Measurements from ENCODE around the gene DBF4B. TPM values are rescaled to one million over a fixed set of nuclear protein-coding genes. Genes with fewer than 3 reads are reported as not detected.

The DBF4B gene
- total RNA-seq, 1 experiment from 2014 or later, result 26.1 TPM

- Histone ChIP-seq H3K36me3 (ENCODE audit: control insufficient read depth in 1 of 2, insufficient read depth in 2 of 2, low read length in 2 of 2) (no peaks in the 10 kb centered on the region), H3K27me3 (ENCODE audit: insufficient read depth, low read length) (no peaks in the 10 kb centered on the region), H3K9ac (ENCODE audit: low read length) (peak overlapping the region; percentile 72), H2AFZ (ENCODE audit: low read depth, low read length, poor library complexity, severe bottlenecking) (no peak overlapping the region), H3K9me3 (ENCODE audit: control insufficient read depth in 1 of 2, insufficient read depth in 1 of 2, low read depth in 1 of 2, low read length in 2 of 2) (no peaks in the 10 kb centered on the region), H3K4me1 (ENCODE audit: control insufficient read depth in 1 of 2, insufficient read depth in 2 of 2, low read length in 2 of 2) (peaks cover 3 to 30% of the 10 kb centered on the region in 2 experiments; a peak in 3 of 4 replicates), H3K79me2 (ENCODE audit: insufficient read depth, low read length) (no peaks in the 10 kb centered on the region), H3K27ac (ENCODE audit: low read depth, low read length) (peak overlapping the region; percentile 69), H3K4me2 (ENCODE audit: low read length) (peak overlapping the region; percentile 96), H3K9me2 (ENCODE audit: insufficient read depth) (no peaks in the 10 kb centered on the region), H4K20me1 (ENCODE audit: insufficient read depth) (no peaks in the 10 kb centered on the region), H3K4me3 (replicated peaks in 1 of 2; ENCODE audit: low read depth in 1 of 2, low read length in 2 of 2) (peak overlapping the region; percentile 62 to 67)
- TF ChIP-seq YY1 (IDR thresholded peaks at IDR 0.05; ENCODE audit: extremely low read depth, insufficient replicate concordance, low read depth, low read length), result peak; percentile 72
- TF ChIP-seq, protein P1, sequence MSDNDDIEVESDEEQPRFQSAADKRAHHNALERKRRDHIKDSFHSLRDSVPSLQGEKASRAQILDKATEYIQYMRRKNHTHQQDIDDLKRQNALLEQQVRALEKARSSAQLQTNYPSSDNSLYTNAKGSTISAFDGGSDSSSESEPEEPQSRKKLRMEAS (IDR thresholded peaks at IDR 0.05), result peak; percentile 87
- TF ChIP-seq ZFX (IDR thresholded peaks at IDR 0.05), result no peak
- TF ChIP-seq POLR2A (IDR thresholded peaks at IDR 0.05; ENCODE audit: borderline replicate concordance, extremely low read depth, insufficient read depth, insufficient read length), result peak; percentile 69
- peak; percentile 64 for TF ChIP-seq POLR2AphosphoS5 (IDR thresholded peaks at IDR 0.05; ENCODE audit: low read depth, low read length)
- TF ChIP-seq, protein P2, sequence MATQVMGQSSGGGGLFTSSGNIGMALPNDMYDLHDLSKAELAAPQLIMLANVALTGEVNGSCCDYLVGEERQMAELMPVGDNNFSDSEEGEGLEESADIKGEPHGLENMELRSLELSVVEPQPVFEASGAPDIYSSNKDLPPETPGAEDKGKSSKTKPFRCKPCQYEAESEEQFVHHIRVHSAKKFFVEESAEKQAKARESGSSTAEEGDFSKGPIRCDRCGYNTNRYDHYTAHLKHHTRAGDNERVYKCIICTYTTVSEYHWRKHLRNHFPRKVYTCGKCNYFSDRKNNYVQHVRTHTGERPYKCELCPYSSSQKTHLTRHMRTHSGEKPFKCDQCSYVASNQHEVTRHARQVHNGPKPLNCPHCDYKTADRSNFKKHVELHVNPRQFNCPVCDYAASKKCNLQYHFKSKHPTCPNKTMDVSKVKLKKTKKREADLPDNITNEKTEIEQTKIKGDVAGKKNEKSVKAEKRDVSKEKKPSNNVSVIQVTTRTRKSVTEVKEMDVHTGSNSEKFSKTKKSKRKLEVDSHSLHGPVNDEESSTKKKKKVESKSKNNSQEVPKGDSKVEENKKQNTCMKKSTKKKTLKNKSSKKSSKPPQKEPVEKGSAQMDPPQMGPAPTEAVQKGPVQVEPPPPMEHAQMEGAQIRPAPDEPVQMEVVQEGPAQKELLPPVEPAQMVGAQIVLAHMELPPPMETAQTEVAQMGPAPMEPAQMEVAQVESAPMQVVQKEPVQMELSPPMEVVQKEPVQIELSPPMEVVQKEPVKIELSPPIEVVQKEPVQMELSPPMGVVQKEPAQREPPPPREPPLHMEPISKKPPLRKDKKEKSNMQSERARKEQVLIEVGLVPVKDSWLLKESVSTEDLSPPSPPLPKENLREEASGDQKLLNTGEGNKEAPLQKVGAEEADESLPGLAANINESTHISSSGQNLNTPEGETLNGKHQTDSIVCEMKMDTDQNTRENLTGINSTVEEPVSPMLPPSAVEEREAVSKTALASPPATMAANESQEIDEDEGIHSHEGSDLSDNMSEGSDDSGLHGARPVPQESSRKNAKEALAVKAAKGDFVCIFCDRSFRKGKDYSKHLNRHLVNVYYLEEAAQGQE (IDR thresholded peaks at IDR 0.05; ENCODE audit: low read depth), result no peak
- intact Hi-C loops (cut with micrococcal nuclease), result loop anchor here (1.0 to 10.0 kb wide), 5 partner anchors 58 to 360 kb away; partner anchors contain the start of genes ACBD4 and PLCD3
- ChIA-PET CTCF (interaction anchor here (0.8 to 2.2 kb wide), 20 partner anchors 9 to 360 kb away, joined by 3 to 21 read pairs (median 4); partner anchors contain the start of gene ACBD4), POLR2A (interaction anchor here (0.6 to 1.0 kb wide), 4 partner anchors 12 to 286 kb away, joined by 3 to 5 read pairs (median 4); partner anchors contain the start of gene NMT1), RAD21 (ENCODE audit: low non-redundant PET in 1 of 2, low total read pairs in 2 of 2, uncharacterized antibody in 2 of 2, unreplicated experiment in 2 of 2) (interaction anchor here (0.6 to 1.4 kb wide), 5 partner anchors 9 to 136 kb away, joined by 3 to 6 read pairs (median 5); no protein-coding TSS in a partner anchor)
- peak; percentile 91 for ATAC-seq
- no TSS peak for BruUV-seq (replicated peaks)
- peak; percentile 97 for DNase-seq (ENCODE audit: low read depth, low spot score)
Measured at GRCh38 chr17:44775136-44775837, 66.8 kb downstream of the DBF4B start.
